NK-92 (cell line): ENCODE data around the gene C14orf119.

Experiments used
- DNase-seq: peaks from one replicate; lab custom pipeline; 2025; ENCODE audit not compliant: unreplicated experiment; lab: John Stamatoyannopoulos, UW

Gene C14orf119

DNA sequence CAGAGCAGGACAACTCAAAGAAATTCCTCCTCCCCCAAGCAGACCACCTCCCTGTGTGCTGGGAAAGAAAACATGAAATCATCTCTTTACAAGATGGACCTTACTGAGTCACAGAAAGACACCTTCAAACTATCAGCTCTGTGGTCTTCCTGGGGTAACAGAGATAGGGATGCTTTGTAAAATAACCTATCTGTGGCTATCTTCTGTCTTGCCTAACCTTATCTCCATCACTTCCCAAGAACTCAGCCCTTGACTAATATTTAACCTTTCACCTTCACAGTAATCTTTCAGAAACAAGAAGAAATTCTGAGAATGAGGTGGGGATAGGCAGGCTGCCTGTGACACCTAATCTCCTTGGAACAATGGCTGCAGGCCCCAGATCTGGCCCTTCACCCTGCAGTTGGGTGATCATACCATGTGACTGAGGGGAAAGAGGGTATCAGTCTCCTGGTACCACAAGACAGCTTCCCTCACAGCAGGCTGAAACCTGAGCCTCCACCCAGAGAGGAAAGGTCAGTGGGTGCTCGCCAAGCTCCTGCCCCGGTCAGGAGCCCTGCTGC lies 51.1 kb downstream of the C14orf119 start:
- no peak for DNase-seq

DNA sequence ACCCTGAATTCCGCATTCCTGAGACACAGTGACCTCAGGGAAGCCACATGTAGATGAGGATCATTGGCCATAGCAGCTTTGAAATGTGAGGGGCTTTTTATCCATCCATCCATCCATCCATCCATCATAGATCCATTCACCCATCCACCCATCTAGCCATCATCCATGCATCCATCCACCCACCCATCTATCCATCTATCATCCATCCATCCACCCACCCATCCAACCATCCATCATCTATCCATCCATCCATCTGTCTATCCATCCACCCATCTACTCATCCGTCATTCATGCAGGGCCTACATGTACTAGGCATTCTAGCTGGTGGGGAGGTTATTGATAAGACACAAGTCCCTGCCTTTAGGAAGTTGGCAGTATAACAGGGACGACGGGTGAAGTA lies 51.7 kb downstream of the C14orf119 start:
- no peak for DNase-seq

- DNase-seq = no peak
These were observed 52.4 kb downstream of the C14orf119 start for GRCh38 chr14:23147676-23148075.

DNA sequence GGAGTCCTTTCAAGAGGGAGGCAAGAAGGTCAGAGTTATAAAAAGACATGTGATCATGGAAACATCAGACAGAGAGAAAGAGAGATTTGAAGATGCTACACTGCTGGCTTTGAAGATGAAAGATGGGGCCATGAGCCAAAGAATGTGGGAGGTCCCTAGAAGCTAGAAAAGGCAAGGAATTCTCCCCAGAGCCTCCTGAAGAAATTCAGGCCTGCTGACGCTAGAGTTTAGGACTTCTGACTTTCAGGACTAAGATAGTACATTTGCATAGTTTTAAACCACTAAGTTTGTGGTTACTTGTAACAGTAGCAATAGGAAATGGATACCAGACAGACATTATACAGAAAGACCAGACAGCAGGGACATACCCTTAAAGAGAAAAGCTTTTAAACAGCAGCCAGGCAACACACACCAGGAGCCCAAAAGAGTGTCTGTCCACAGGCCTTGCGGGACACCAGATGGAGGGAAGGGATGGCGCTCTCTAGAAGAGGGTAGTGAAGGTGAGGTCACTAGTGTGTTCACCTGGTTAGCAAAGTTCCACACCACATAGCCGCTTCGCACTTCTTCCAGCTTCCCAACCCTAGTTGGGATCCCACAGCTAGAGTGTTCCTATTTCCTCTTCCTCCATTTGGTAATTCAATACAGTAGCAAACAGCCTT lies 53.4 kb downstream of the C14orf119 start:
- no peak for DNase-seq

DNA sequence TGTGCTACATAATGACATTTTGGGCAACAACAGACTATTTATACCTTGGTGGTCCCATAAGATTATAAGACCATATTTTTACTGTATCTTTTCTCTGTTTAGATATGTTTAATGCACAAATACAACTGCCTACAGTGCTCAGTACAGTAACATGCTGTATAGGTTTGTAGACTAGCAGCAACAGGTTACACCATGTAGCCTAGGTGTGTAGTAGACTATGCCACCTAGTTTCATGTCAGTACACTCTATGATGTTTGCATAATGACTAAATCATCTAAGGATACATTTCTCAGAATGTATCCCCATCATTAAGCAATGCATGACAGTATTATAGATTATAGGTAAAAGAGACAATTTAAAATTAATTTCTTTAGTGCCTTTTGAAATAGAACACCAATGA lies 54.4 kb downstream of the C14orf119 start:
- DNase-seq = no peak
